ENCODE measurements around the gene SEMA5A.

SEMA5A gene

GRCh38 chr5:9166202-9167112, 379.4 kb downstream of the SEMA5A start:
- no peak for DNase-seq (ENCODE audit: low read depth)

GRCh38 chr5:9165546-9165945, 380.3 kb downstream of the SEMA5A start:
- DNase-seq (ENCODE audit: low read depth), result no peak

GRCh38 chr5:9160747-9161146, 385.1 kb downstream of the SEMA5A start:
- no peak for DNase-seq (ENCODE audit: low read depth)

- no peak for DNase-seq (ENCODE audit: low read depth)
Observed at GRCh38 chr5:9157811-9158210, 388.1 kb downstream of the SEMA5A start.

DNA sequence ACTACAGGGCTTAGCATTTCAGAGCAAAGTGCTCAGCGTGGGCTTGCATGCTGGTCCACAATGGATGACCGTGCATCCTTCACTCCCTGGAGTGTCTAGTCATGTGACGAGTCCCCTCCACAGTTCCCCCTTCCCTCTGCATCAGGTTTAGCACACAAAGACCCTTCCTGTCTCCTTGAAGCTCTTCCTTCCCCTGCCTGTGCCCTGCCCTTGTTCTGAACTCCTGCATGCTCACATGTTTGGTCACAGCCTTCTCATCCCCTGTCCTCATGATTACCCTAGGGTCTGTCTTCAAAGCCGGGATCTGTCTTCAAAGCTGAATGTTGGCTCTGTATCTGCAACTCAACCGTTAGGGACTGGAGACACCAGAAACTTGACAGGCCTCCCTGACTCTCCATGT, 388.9 kb downstream of the SEMA5A start:
- no peak for DNase-seq (ENCODE audit: low read depth)

DNA sequence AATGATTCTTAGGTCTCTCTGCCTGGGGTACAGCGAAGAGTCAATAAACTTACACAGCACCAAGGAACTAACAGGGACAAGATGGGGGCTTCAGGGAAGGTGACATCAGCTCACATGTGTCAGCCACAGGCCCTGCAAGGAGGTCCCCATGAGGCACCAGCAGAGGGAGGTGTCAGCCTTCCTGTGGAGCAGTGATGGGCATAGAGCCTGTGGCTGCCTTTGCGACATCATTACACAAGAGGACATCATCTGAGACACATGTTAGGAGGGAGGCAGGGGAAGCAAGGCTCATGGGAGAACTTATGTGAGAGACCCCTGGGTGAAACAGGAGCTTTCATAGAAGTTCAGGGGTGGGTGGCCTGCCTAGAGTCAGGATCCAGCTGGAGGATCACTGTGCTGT, 389.6 kb downstream of the SEMA5A start:
- DNase-seq (ENCODE audit: low read depth), result no peak

GRCh38 chr5:9151684-9152427, 394.0 kb downstream of the SEMA5A start:
- DNase-seq (ENCODE audit: low read depth), result no peak

GRCh38 chr5:9149988-9150387, 395.9 kb downstream of the SEMA5A start:
- no peak for DNase-seq (ENCODE audit: low read depth)

- no peak for DNase-seq (ENCODE audit: low read depth)
Observed at GRCh38 chr5:9148242-9148641, 397.6 kb downstream of the SEMA5A start.

DNA sequence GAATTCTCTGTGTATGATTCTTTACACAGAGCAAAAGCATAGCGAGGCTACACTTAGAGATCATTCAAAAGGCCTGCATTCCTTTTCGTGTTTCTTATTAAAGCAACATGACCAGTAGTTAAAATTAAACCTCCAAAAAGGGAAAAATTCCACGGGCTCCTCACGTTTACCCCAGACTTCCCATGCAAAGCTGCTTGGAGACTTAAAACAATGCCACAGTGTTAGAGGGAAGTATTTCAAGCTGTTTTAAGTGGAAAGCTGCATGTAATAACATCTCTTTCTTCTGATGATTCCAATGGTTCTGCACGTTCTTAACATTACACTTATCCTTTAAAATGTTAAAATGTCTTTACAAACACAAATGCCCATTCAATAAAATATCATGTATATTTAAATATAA, 405.2 kb downstream of the SEMA5A start:
- DNase-seq (ENCODE audit: low read depth), result no peak

GRCh38 chr5:9140202-9140601, 405.7 kb downstream of the SEMA5A start:
- no peak for DNase-seq (ENCODE audit: low read depth)

DNA sequence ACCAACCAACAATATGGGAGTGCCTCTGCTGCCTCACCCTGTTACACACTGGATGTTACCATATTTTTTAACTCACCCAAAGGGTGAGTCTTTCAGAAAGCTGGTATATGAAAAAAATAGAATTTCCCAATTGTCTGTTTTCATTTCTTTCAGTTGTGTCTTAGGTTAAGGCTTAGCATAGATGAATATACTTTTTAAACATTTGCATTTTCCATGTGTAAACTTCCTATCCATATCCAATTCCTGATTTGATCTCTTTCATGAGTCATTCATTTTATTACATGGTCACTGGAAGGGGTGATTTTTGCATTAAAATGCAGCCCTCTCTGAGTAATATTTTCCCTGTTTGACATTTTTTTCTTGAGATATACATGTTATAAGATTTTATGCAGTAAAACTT, 406.5 kb downstream of the SEMA5A start:
- DNase-seq (ENCODE audit: low read depth), result no peak

DNA sequence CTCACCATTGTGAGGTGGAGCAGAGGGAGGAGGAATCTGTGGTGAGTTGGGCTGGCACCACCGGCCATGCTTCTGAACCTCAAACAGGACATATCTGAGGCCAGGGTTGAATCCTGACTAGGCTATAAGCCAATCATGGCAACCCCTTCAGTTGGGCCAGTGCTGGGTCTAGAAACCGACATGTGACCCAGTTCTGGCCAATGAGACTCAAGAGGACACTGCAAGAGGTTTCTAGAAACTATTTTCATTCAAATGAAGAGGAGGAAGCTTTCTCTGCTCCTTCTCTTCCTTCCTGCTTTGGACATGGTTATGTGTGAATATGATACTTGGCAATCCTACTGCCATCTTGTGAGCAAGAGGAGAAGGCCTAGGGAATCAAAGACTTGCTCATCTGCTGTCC, 417.7 kb downstream of the SEMA5A start:
- no peak for DNase-seq (ENCODE audit: low read depth)

DNA sequence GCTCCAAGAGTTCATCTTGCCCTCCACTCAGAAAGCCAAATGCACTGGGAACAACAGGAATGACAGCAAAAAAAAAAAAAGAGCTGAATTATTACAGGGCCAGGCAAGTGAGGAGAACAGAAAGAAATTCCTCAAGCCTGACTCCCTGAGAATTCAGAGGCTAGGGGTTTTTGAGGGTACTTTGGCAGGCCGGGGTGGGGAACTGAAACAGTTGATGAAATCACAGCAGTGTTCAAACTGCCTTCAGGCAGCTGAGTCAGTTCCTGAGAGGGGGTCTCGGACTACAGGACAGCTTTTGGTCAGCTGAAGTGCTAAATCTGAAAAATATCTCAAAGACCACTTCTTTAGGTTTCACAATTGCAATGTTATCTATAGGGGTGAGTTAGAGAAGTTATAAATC, 419.4 kb downstream of the SEMA5A start:
- no peak for DNase-seq (ENCODE audit: low read depth)

- no peak for DNase-seq (ENCODE audit: low read depth)
Observed at GRCh38 chr5:9125852-9126251, 420.0 kb downstream of the SEMA5A start.

DNA sequence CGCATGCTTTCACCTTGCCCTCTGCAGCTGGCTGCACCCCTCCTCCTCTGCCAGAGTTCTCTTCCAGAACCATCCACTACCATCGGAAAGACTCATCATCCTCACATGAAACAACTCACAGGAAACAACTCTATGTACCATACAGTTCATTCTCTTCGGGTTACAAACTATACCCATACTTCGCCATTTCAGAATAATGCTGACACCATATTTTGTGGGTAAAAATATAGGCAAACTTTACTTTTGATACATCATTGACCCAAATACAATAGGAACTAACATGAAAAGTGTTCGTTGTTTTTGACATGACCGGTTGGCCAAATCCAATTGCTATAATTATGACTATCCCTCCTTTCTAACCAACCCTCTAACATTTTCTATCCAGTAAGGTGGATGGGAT, 421.0 kb downstream of the SEMA5A start:
- DNase-seq (ENCODE audit: low read depth), result no peak

GRCh38 chr5:9124071-9124470, 421.8 kb downstream of the SEMA5A start:
- DNase-seq (ENCODE audit: low read depth), result no peak

DNA sequence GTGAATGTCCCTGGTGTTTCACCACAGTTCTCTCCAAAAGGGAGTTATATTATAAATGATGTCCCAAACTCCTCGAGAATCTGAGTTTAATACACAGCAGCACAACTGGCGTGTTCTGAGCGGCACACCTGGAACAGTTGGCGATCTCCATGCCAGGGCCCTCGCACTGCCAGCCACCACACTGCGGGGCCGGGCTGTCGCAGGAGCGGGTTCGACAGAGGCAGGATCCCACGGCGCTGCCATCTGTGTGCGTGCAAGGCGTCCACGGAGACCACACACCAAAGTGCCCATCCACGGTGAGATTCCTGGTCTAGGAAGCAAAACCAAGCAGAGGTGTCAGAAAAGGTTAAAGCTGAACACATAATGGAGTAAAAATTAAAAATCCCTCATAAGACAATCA, 423.3 kb downstream of the SEMA5A start:
- no peak for DNase-seq (ENCODE audit: low read depth)

DNA sequence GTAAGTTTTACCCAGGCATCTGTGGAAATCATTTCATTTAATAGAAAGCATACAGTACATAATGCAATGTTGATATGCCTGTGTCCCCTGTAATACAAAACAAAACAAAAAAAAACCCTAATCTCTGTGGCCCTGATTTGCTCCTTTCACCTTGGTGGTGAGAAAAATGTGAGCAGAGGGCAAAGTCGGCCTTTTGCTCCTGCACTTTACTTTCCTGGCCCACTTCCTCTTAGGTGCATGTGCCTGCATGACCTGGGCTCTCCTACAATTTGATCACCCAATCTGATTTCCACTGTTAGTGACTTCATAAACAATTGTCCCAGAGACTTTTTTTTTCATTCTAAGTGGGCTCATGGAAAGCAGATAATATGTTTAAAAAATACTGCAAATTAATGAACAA, 424.3 kb downstream of the SEMA5A start:
- no peak for DNase-seq (ENCODE audit: low read depth)

DNA sequence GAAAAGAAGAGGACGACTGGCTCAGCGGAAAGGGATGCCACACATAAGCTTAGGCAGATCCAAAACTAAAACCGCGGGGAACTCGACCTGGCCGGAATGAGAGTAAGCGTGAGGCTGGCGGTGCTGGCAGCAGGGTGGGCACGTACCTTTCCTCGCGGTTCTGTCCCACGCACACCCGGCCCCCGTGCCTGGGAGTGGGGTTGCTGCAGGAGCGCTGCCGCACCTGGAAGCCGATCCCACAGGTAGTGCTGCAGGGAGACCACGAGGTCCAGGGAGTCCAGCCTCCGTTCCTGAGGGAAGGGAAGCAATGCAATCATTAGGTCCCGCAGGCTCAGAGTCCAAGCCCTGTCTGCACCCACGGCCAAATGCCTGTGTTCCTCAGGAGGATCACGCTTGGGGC, 427.0 kb downstream of the SEMA5A start:
- no peak for DNase-seq (ENCODE audit: low read depth)

- no peak for DNase-seq (ENCODE audit: low read depth)
Observed at GRCh38 chr5:9115093-9115492, 430.8 kb downstream of the SEMA5A start.

- DNase-seq (ENCODE audit: low read depth), result no peak
Observed at GRCh38 chr5:9112520-9113291, 433.2 kb downstream of the SEMA5A start.

DNA sequence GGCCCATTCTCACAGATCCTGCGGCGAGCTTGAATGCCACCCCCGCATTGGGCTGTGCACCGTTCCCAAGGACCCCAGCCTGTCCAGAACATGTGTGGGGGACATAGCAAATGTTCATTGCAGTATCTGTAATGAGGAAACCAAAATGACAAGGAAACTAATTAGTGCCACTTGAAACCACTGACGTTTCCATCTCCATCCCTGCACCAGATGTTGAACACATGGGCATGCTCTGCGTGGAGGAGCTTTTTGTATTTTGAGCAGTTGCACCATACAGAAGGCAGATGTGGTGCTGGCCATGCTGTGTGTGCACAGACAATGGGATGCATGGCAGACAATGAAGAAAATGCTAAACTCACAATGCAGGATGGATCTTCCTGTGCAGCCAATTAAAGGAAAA, 437.7 kb downstream of the SEMA5A start:
- no peak for DNase-seq (ENCODE audit: low read depth)

All from activated T-helper 1 cell treated with Interleukin-2 at 50 U/mL for 16 hours (primary cell).